ENCODE data around the gene SPATA13.

The SPATA13 gene

GRCh38 chr13:24225930-24226329, 65.4 kb downstream of the SPATA13 start:
- DNase-seq = no peak

- no peak for DNase-seq
Observed at GRCh38 chr13:24226762-24227161, 66.2 kb downstream of the SPATA13 start.

GRCh38 chr13:24228852-24229458, 68.4 kb downstream of the SPATA13 start:
- peak; percentile 43 for DNase-seq

- no peak for DNase-seq
Observed at GRCh38 chr13:24230428-24231072, 70.0 kb downstream of the SPATA13 start.

- no peak for DNase-seq
Observed at GRCh38 chr13:24231377-24231776, 70.9 kb downstream of the SPATA13 start.

- DNase-seq = no peak
Observed at GRCh38 chr13:24232037-24232436, 71.5 kb downstream of the SPATA13 start.

GRCh38 chr13:24232474-24232873, 72.0 kb downstream of the SPATA13 start:
- no peak for DNase-seq

- DNase-seq = no peak
Observed at GRCh38 chr13:24233351-24233901, 72.9 kb downstream of the SPATA13 start.

GRCh38 chr13:24234200-24234915, 73.8 kb downstream of the SPATA13 start:
- DNase-seq = no peak

- no peak for DNase-seq
Observed at GRCh38 chr13:24237356-24237755, 76.8 kb downstream of the SPATA13 start.

GRCh38 chr13:24241336-24241735, 80.8 kb downstream of the SPATA13 start:
- no peak for DNase-seq

GRCh38 chr13:24242100-24242499, 81.6 kb downstream of the SPATA13 start:
- no peak for DNase-seq

GRCh38 chr13:24243302-24243701, 82.8 kb downstream of the SPATA13 start:
- no peak for DNase-seq

GRCh38 chr13:24244802-24245201, 84.3 kb downstream of the SPATA13 start:
- no peak for DNase-seq

- DNase-seq = no peak
Observed at GRCh38 chr13:24247016-24247415, 86.5 kb downstream of the SPATA13 start.

GRCh38 chr13:24249624-24250023, 89.1 kb downstream of the SPATA13 start:
- no peak for DNase-seq

GRCh38 chr13:24250376-24251057, 90.0 kb downstream of the SPATA13 start:
- no peak for DNase-seq

- DNase-seq = peak; percentile 83
Observed at GRCh38 chr13:24251525-24251924, 91.0 kb downstream of the SPATA13 start.

- no peak for DNase-seq
Observed at GRCh38 chr13:24252136-24252535, 91.6 kb downstream of the SPATA13 start.

- no peak for DNase-seq
Observed at GRCh38 chr13:24253520-24254145, 93.1 kb downstream of the SPATA13 start.

GRCh38 chr13:24254146-24254841, 93.8 kb downstream of the SPATA13 start:
- peak; percentile 53 for DNase-seq

GRCh38 chr13:24257497-24257896, 97.0 kb downstream of the SPATA13 start:
- no peak for DNase-seq
